GM13976 (cell line): ENCODE measurements around the gene SFXN4.

Source experiments
- DNase-seq: peaks from one replicate; pipeline ENCODE4 v3.0.0; 2012; ENCODE audit warnings: low spot score
- in situ Hi-C: fragments of 300-500 bp; cut with MboI; formaldehyde crosslinking; loops from one replicate; pipeline ENCODE4 v1.12.0; 2022; ENCODE audit warnings: low sequenced_read_pairs, mixed read lengths, inconsistent platforms; ENCODE audit not compliant: unreplicated experiment
- TF ChIP-seq, protein P1 (sequence below): IDR thresholded peaks from 2 replicates; pipeline ENCODE4 v1.5.1; 2012; ENCODE audit warnings: borderline replicate concordance, mild to moderate bottlenecking; ENCODE audit not compliant: insufficient read depth; ENCODE audit errors: extremely low read depth, missing control alignments, control extremely low read depth

SFXN4 gene

DNA sequence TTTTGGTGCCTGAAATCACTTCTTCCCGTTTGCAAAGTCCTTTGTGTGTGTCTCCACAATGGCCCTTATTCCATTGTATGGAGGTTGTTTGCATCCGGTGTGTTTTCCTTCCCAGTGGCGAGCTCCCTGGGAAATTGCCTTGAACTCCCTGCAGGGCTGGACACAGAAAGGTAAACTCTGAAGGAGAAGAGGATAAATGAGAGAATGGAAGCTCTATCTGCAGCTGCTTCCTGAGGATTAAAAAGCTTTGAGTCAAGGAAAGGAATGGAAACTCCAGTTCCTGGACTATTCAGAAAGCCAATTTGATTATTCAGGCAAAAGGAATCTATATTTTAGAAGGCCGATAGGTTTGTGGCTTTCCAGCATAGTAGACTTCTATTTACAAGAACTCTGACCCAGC is 37.5 kb upstream of the SFXN4 start:
- TF ChIP-seq, protein P1, sequence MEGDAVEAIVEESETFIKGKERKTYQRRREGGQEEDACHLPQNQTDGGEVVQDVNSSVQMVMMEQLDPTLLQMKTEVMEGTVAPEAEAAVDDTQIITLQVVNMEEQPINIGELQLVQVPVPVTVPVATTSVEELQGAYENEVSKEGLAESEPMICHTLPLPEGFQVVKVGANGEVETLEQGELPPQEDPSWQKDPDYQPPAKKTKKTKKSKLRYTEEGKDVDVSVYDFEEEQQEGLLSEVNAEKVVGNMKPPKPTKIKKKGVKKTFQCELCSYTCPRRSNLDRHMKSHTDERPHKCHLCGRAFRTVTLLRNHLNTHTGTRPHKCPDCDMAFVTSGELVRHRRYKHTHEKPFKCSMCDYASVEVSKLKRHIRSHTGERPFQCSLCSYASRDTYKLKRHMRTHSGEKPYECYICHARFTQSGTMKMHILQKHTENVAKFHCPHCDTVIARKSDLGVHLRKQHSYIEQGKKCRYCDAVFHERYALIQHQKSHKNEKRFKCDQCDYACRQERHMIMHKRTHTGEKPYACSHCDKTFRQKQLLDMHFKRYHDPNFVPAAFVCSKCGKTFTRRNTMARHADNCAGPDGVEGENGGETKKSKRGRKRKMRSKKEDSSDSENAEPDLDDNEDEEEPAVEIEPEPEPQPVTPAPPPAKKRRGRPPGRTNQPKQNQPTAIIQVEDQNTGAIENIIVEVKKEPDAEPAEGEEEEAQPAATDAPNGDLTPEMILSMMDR = no peak

GRCh38 chr10:119201233-119201632 is 35.7 kb upstream of the SFXN4 start:
- TF ChIP-seq, protein P1 = no peak
- in situ Hi-C loops = no loop called here
- no peak for DNase-seq

More for the DNA sequence above, 37.5 kb upstream of the SFXN4 start:
- in situ Hi-C loops = no loop called here
- DNase-seq = no peak

GRCh38 chr10:119199231-119199992 is 33.9 kb upstream of the SFXN4 start:
- TF ChIP-seq, protein P1 = peak; percentile 62
- in situ Hi-C loops = loop anchor here (10.0 kb wide), 1 partner anchor 215 kb away; no protein-coding TSS in a partner anchor
- DNase-seq = peak; percentile 49

- peak; percentile 49 for DNase-seq
- TF ChIP-seq, protein P1 = peak; percentile 50
- in situ Hi-C loops = loop anchor here (10.0 kb wide), 1 partner anchor 216 kb away; no protein-coding TSS in a partner anchor
Observed at GRCh38 chr10:119198438-119198837, 32.9 kb upstream of the SFXN4 start.

GRCh38 chr10:119197921-119198320 is 32.4 kb upstream of the SFXN4 start:
- in situ Hi-C loops = loop anchor here (10.0 kb wide), 1 partner anchor 217 kb away; no protein-coding TSS in a partner anchor
- no peak for DNase-seq
- TF ChIP-seq, protein P1 = no peak

GRCh38 chr10:119191881-119192280 is 26.4 kb upstream of the SFXN4 start:
- DNase-seq = no peak
- TF ChIP-seq, protein P1 = no peak
- in situ Hi-C loops = loop anchor here (10.0 kb wide), 1 partner anchor 223 kb away; no protein-coding TSS in a partner anchor
